GM12874 (cell line): ENCODE results near the gene HDAC4.
A peak's percentile ranks its signal among the peaks of the same experiment; 100 is the strongest.

Experiments used
- CTCF ChIP-seq: IDR thresholded peaks from 2 replicates; pipeline ENCODE4 v1.5.1; 2011; ENCODE audit warnings: low read depth, mild to moderate bottlenecking, control low read depth, low read length, moderate library complexity; ENCODE audit not compliant: insufficient read depth

HDAC4 gene

GRCh38 chr2:239264838-239265651, 135.8 kb downstream of the HDAC4 start:
- TF ChIP-seq CTCF: 0 out of 2 replicates have a peak, but pooled peaks have one; percentile 16

GRCh38 chr2:239264492-239264837, 136.4 kb downstream of the HDAC4 start:
- TF ChIP-seq CTCF: no peak

GRCh38 chr2:239263669-239264491, 136.9 kb downstream of the HDAC4 start:
- no peak for TF ChIP-seq CTCF

- no peak for TF ChIP-seq CTCF
Measured at GRCh38 chr2:239263231-239263630, 137.6 kb downstream of the HDAC4 start.

GRCh38 chr2:239262484-239263230, 138.2 kb downstream of the HDAC4 start:
- no peak for TF ChIP-seq CTCF

GRCh38 chr2:239261796-239262483, 138.9 kb downstream of the HDAC4 start:
- TF ChIP-seq CTCF: no peak
